K562 (cell line): Measurements from ENCODE around the gene INPP1. TPM values are rescaled to one million over a fixed set of nuclear protein-coding genes. Genes with fewer than 3 reads are reported as not detected.

Source experiments
- EP400 ChIP-seq: fragments of 450-650 bp; IDR thresholded peaks from 2 replicates; pipeline ENCODE4 v1.6.1; 2017; ENCODE audit warnings: antibody characterized with exemption, mild to moderate bottlenecking, moderate library complexity
- FOXA3 ChIP-seq, 2 experiments: fragments of 450-650 bp in 1 of 2; sonication (generic) in 1 of 2; formaldehyde crosslinking; IDR thresholded peaks in 1 of 2; conservative IDR thresholded peaks in 1 of 2; 2 replicates each; pipeline versions ENCODE4 v1.4.0 to v1.8.0; 2020 to 2022; ENCODE audit warnings: mild to moderate bottlenecking in 2 of 2, missing genetic modification reagents in 1 of 2
- GATAD2A ChIP-seq: fragments of 450-650 bp; IDR thresholded peaks from 2 replicates; pipeline ENCODE4 v1.6.1; 2017
- KLF16 ChIP-seq: IDR thresholded peaks from 2 replicates; pipeline ENCODE4 v1.6.1; 2016; ENCODE audit warnings: antibody characterized with exemption
- MAZ ChIP-seq, 2 experiments: fragments of 450-650 bp in 1 of 2; sonication (generic) in 1 of 2; formaldehyde crosslinking; IDR thresholded peaks in 1 of 2; conservative IDR thresholded peaks in 1 of 2; 2 replicates each; pipeline versions ENCODE4 v1.4.0 to v1.5.0; 2020; ENCODE audit warnings: mild to moderate bottlenecking in 1 of 2, missing genetic modification reagents in 1 of 2
- NCOA2 ChIP-seq, 2 experiments: fragments of 450-650 bp; IDR thresholded peaks; 2 replicates each; pipeline ENCODE4 v1.6.1; 2018; ENCODE audit warnings: mild to moderate bottlenecking in 2 of 2, moderate library complexity in 1 of 2; ENCODE audit not compliant: partially characterized antibody in 2 of 2
- PREB ChIP-seq: sonication (generic); formaldehyde crosslinking; IDR thresholded peaks from 2 replicates; pipeline ENCODE4 v1.8.1; 2023; ENCODE audit warnings: mild to moderate bottlenecking, missing genetic modification reagents
- UBTF ChIP-seq, 2 experiments: IDR thresholded peaks; 2 replicates each; pipeline ENCODE4 v1.6.1; 2012; ENCODE audit warnings: improper control_type of control experiment in 2 of 2, low read depth in 2 of 2, low read length in 2 of 2, borderline replicate concordance in 1 of 2
- ZNF318 ChIP-seq, 2 experiments: fragments of 450-650 bp; IDR thresholded peaks; 2 replicates each; pipeline ENCODE4 v1.6.1; 2016; ENCODE audit warnings: mild to moderate bottlenecking in 2 of 2, borderline replicate concordance in 1 of 2, low read depth in 1 of 2, moderate library complexity in 1 of 2
- ZNF384 ChIP-seq: IDR thresholded peaks from 2 replicates; pipeline ENCODE4 v1.6.1; 2012; ENCODE audit warnings: low read depth, low read length, improper control_type of control experiment
- polyA plus RNA-seq, 8 experiments: library from polyadenylated mRNA; depleted of rRNA in 4 of 8; stranded (reverse) in 5 of 8; unstranded in 3 of 8; fragments of >200 nt; fragmentation: Nextera tagmentation in 2 of 8; fragmentation: Illumina TruSeq in 1 of 8; extraction: Ambion mirVana in 2 of 8; extraction: Trizol in 1 of 8; gene quantifications; 2 replicates each; pipeline versions ENCODE4 v1.2.1 to v1.2.3, GENCODE V29; 2011 to 2014; ENCODE audit warnings: inconsistent platforms in 1 of 8, missing spikeins in 1 of 8
- total RNA-seq, 7 experiments: library from RNA; depleted of rRNA in 6 of 7; stranded (reverse); fragments of >200 nt in 6 of 7; fragmentation: Illumina TruSeq in 2 of 7; extraction: Trizol in 2 of 7; gene quantifications; 2 replicates each; pipeline versions ENCODE4 v1.2.1 to v1.2.3, GENCODE V29; 2011 to 2021; ENCODE audit warnings: low replicate concordance in 1 of 7

Gene INPP1
- total and polyA plus RNA-seq, 9 of the 15 experiments (the other 6 are each of a cell fraction or from before 2014, with no cell fraction given): 3.7 to 11.8 (median 6.5) TPM

- TF ChIP-seq ZNF318 (IDR thresholded peaks at IDR 0.05; ENCODE audit: borderline replicate concordance in 1 of 2, low read depth in 1 of 2) (no peak), GATAD2A (no peak), MAZ (CRISPR knock-in tag; conservative IDR thresholded peaks at IDR 0.05 in 1 of 2, IDR thresholded peaks at IDR 0.05 in 1 of 2) (no peak), EP400 (no peak), ZNF384 (no peak), PREB (CRISPR knock-in tag) (no peak), KLF16 (peak; percentile 71), UBTF (IDR thresholded peaks at IDR 0.05; ENCODE audit: borderline replicate concordance in 1 of 2, low read depth in 2 of 2, low read length in 2 of 2) (no peak), FOXA3 (CRISPR knock-in tag; conservative IDR thresholded peaks at IDR 0.05 in 1 of 2, IDR thresholded peaks at IDR 0.05 in 1 of 2) (no peak), NCOA2 (IDR thresholded peaks at IDR 0.05; ENCODE audit: partially characterized antibody in 2 of 2) (no peak)
Observed at GRCh38 chr2:190379249-190379964, 36.0 kb downstream of the INPP1 start (continued).
